Large intestine (tissue), 3 donors: Measurements from ENCODE around the gene CMTM8. TPM values are rescaled to one million over a fixed set of nuclear protein-coding genes. Genes with fewer than 3 reads are reported as not detected.

ENCODE experiments used
- DNase-seq, 2 donors: peaks; one replicate each; pipeline versions ENCODE4 v3.0.0 to v3.0.0-alpha.2; 2013
- H3K27ac ChIP-seq: one replicate; pipeline ENCODE4 v1.5.1; 2013; ENCODE audit warnings: low read length
- H3K27me3 ChIP-seq: 2 replicates; pipeline ENCODE4 v1.6.1; 2013; ENCODE audit warnings: low read length; ENCODE audit not compliant: control insufficient read depth, insufficient read depth
- H3K36me3 ChIP-seq: 2 replicates; pipeline ENCODE4 v1.6.1; 2013; ENCODE audit warnings: low read length; ENCODE audit not compliant: control insufficient read depth, insufficient read depth
- H3K4me1 ChIP-seq: one replicate; pipeline ENCODE4 v1.6.1; 2013; ENCODE audit warnings: low read length; ENCODE audit not compliant: control insufficient read depth, insufficient read depth
- H3K4me3 ChIP-seq: one replicate; pipeline ENCODE4 v1.5.1; 2013; ENCODE audit warnings: low read length
- H3K9me3 ChIP-seq: one replicate; pipeline ENCODE4 v1.6.1; 2013; ENCODE audit warnings: mild to moderate bottlenecking, low read depth, low read length, moderate library complexity; ENCODE audit not compliant: control insufficient read depth
- WGBS: methylation state at CpG from one replicate; pipeline ENCODE4 v1.1.5; 2013; ENCODE audit warnings: low lambda C conversion rate; ENCODE audit not compliant: insufficient coverage; 5-methylcytosine and 5-hydroxymethylcytosine counted together
- polyA plus RNA-seq: library from polyadenylated mRNA; unstranded; fragments of 120-200 nt; gene quantifications from one replicate; pipeline ENCODE4 v1.2.1, GENCODE V29; 2013

Gene CMTM8
- polyA plus RNA-seq, 1 donor: 20.1 TPM

DNA sequence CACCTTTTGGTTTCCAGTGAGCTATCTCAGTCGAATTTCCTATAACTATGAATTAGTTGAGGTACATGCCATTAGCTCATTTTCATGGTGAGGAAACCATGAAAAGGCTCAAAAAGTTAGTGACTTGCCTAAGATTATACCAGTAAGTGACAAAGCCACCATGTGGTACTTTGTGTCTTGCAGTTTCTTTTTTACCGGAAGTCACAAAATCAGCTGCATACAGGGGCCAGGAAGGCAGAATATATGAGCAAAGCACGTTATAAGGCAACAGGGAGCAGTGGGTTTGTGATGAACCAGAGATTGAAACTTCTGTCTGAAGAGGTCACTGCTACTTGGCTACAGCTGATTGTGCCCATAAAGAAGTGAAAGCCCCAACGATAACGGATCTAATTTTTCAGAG, 50.3 kb downstream of the CMTM8 start:
- H3K27me3 ChIP-seq: no peaks in the 10 kb centered on the region
- DNase-seq: no peak
- H3K4me1 ChIP-seq: peaks cover 45% of the 10 kb centered on the region
- no peaks in the 10 kb centered on the region for H3K9me3 ChIP-seq
- H3K27ac ChIP-seq: no peak overlapping the region
- H3K4me3 ChIP-seq: no peak overlapping the region
- H3K36me3 ChIP-seq: no peaks in the 10 kb centered on the region
- WGBS: 72% methylated on average over 2 of the region's 5 CpGs

DNA sequence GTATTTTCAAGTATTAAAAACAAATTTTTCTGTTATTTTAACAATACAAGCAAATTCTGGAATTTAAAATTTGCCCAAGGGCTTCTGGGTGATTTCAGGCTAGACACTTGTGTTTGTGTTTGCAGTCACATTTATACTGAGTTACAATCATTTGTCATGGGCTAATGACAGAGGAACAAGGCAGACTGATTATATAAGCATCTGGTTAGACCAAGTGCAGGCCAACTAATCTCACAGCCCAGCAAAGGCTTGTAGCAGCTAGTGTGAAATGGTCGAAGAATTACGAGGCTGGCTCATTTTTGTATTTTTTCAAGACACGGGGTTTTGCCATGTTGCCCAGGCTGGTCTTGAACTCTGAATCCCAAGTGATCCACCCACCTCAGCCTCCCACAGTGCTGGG, 52.1 kb downstream of the CMTM8 start:
- Histone ChIP-seq H3K36me3 (no peaks in the 10 kb centered on the region), H3K4me3 (no peak overlapping the region), H3K9me3 (no peaks in the 10 kb centered on the region), H3K27ac (no peak overlapping the region), H3K4me1 (peaks cover 46% of the 10 kb centered on the region), H3K27me3 (no peaks in the 10 kb centered on the region)
- WGBS: no CpG with 5 or more reads among the region's 3 CpGs
- DNase-seq: no peak

DNA sequence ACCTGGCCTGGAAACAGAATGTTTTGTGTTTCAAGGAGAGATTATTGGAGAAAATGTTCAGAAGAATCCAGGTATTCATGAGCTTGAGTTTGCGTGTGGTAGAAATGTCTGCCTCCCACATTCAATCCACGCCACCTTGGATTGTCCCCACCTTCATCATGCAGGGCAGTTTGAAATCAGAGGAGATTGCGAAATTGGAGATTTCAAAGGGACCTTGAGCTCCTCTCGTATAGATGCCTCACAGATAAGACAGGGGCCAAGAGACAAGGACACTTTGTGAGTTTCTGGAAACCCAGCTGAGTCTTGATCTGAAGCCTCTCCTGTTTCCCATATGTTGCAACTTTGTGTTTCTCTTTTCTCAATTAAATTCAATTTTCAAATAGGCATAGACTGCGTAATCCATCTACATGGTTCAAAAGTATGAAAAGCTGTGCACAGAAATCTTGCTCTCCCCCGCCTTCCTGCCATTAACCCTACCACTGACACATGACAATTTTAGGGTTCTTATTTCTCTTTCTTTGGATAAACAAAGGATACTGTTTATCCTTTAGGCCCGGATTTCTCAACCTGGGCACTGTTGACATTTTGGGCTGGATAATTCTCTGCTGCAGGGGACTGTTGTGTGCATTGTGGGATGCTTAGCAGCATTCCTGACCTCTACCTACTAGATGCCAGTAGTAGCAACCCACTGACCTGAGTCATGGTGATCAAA, 53.8 kb downstream of the CMTM8 start:
- Histone ChIP-seq H3K4me3 (no peak overlapping the region), H3K9me3 (no peaks in the 10 kb centered on the region), H3K4me1 (peaks cover 45% of the 10 kb centered on the region), H3K36me3 (no peaks in the 10 kb centered on the region), H3K27ac (peak overlapping the region; percentile 82), H3K27me3 (no peaks in the 10 kb centered on the region)
- WGBS: 77% methylated on average over 2 of the region's 7 CpGs
- DNase-seq: peak; percentile 57 to 69

DNA sequence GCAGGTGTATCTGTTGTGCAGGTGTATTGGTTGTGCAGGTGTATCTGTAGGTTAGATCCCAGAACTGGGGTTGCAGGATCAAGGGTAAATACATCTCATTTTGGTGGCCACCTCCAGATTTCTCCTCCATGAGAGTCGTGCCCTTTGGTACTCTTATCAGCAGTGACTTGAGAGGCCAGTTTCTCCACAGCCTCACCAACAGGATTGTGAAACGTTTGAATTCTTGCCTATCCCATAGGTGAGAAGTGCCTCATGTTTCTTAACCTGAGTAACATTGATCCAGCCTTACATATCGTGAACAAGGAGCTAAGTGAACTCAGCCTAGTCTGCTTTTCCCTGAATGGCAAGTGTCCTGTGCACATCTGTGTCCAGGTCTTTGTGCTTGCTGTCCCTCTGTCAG, 55.4 kb downstream of the CMTM8 start:
- Histone ChIP-seq H3K9me3 (no peaks in the 10 kb centered on the region), H3K27ac (peak overlapping the region; percentile 82)
- WGBS: no CpG with 5 or more reads among the region's 3 CpGs

DNA sequence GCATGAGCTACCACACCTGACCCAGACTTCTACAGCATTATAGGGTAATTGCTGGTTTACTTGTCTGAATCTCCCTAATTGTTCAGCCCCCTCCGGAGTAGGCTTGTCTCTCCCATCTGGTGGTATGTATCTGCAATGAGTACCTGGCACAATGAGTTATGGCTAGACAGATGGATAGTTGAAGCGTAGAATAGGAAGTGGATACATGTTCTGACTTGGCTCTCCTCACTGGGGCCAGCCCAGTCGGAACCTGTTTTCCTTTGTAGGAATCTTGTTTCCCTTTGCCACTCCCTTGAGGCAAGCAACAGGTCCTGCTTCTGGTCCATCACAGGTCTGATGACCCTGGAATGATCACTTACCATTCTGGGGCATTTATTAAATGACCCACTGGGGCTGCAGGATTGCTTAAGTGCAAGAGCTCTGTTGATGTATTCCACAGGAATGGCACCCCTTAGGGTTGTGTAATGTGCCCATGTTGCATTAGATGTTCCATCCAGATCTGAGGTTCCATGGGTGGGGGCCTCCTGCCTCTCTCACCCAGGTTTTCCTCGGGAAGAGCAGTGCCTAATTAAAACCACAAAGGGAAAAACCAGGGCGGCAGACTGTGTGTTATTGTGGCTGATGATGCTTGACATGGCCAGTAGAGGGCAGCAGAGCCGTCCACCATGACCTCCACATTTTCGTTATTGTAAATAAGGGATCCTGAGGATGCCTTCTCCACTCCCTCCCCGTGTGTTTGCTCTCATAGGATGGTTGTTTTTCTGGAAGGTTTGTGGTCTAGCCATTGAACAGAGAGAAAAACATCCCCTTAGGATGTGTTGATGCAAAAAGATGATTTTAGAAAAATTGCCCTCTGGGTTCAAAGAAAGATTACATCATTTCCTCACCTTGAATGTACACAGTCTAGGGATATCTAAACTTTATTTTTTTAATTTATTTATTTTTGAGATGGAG, 58.0 kb downstream of the CMTM8 start:
- H3K4me1 ChIP-seq: peaks cover 42% of the 10 kb centered on the region
- DNase-seq: peak in 1 of 2 donors; percentile 50
- no peak overlapping the region for H3K4me3 ChIP-seq
- no peaks in the 10 kb centered on the region for H3K36me3 ChIP-seq
- no peaks in the 10 kb centered on the region for H3K27me3 ChIP-seq
- no CpG with 5 or more reads among the region's 8 CpGs for WGBS
- no peak overlapping the region for H3K27ac ChIP-seq
- H3K9me3 ChIP-seq: no peaks in the 10 kb centered on the region

More for the DNA sequence above, 55.4 kb downstream of the CMTM8 start:
- no peak overlapping the region for H3K4me3 ChIP-seq
- no peaks in the 10 kb centered on the region for H3K36me3 ChIP-seq
- peak; percentile 72 to 83 for DNase-seq
- H3K27me3 ChIP-seq: no peaks in the 10 kb centered on the region
- H3K4me1 ChIP-seq: peaks cover 45% of the 10 kb centered on the region

DNA sequence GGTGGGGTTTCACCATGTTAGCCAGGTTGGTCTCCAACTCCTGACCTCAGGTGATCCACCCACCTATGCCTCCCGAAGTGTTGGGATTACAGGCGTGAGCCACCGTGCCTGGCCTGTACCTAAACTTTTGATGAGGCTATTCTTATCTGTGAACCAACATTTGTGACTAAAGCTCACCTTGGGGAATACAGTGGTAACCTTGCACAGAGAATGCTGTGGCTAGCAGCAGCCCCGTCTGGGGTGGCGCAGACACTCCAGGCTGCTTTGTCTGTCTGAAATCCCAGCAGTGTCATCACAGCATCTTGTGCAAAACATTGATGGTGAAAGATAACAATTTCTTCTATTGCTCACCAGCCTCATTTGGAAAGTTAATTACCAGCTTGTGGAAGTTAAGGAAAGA, 58.9 kb downstream of the CMTM8 start:
- H3K4me3 ChIP-seq: no peak overlapping the region
- H3K4me1 ChIP-seq: peaks cover 35% of the 10 kb centered on the region
- H3K9me3 ChIP-seq: no peaks in the 10 kb centered on the region
- WGBS: no CpG with 5 or more reads among the region's 5 CpGs
- H3K36me3 ChIP-seq: no peaks in the 10 kb centered on the region
- no peak for DNase-seq
- no peaks in the 10 kb centered on the region for H3K27me3 ChIP-seq
- no peak overlapping the region for H3K27ac ChIP-seq

DNA sequence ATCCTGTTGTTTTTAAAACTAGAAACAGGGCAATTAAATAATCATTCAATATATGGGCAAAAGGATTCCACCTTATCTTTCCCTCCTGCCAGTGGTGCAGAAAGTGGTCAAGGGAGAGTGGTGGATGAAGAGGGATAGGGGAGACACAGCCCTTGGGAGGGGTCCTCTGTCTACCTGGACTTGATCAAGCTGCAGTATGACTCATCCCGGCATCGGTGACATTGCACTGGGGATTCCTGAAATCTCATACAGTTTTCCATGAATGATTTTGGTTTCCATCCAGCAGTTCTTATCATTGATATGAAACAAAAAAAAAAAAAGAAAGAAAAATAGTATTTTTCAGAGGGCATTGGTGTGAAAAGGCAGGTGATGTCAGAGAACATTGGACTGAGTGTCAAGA, 62.9 kb downstream of the CMTM8 start:
- H3K4me1 ChIP-seq: peaks cover 3% of the 10 kb centered on the region
- no CpG with 5 or more reads among the region's 2 CpGs for WGBS
- no peaks in the 10 kb centered on the region for H3K27me3 ChIP-seq
- H3K27ac ChIP-seq: no peak overlapping the region
- H3K36me3 ChIP-seq: no peaks in the 10 kb centered on the region
- no peak overlapping the region for H3K4me3 ChIP-seq
- no peaks in the 10 kb centered on the region for H3K9me3 ChIP-seq
- no peak for DNase-seq

DNA sequence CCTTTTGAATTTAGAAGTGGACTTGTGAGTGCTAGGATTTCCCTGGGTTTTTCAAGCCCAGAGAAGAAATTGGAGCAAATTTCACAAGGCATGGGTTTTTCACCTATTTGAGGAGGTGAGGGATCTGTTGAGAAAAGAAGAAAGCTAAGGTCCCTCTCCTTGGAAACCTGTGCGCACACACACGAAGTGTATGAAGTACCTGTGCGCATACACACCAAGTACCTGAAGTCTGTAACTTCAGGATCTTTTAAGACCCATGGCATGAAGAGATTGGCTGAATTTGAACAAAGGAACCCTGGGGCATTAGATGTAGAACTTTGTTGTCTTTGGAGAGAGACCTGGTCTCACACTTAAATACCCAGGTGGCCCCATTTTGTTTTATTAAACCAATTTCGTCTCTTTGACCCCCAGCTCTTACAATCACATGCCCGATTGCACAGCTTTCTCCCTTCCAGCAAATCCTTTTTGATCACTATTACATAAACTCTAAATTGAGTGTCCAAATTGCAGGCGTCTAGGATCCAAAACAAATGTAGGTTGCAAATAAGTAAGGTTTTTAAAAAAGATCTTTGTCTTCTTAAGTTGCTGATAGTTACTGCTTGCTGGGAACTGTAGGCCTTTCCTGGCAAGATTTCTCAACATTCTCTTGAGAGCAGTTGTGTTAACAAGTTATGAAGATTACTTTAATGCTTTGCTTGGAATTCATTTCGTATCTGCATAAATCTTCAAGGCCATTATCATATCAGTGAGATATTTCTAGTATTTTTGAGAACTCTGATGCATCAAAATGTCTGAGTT, 64.3 kb downstream of the CMTM8 start:
- no peak overlapping the region for H3K27ac ChIP-seq
- H3K36me3 ChIP-seq: no peaks in the 10 kb centered on the region
- DNase-seq: peak in 1 of 2 donors; percentile 14
- no peaks in the 10 kb centered on the region for H3K9me3 ChIP-seq
- WGBS: 94% methylated on average over 3 of the region's 7 CpGs
- no peaks in the 10 kb centered on the region for H3K4me1 ChIP-seq
- H3K27me3 ChIP-seq: no peaks in the 10 kb centered on the region
- H3K4me3 ChIP-seq: no peak overlapping the region

DNA sequence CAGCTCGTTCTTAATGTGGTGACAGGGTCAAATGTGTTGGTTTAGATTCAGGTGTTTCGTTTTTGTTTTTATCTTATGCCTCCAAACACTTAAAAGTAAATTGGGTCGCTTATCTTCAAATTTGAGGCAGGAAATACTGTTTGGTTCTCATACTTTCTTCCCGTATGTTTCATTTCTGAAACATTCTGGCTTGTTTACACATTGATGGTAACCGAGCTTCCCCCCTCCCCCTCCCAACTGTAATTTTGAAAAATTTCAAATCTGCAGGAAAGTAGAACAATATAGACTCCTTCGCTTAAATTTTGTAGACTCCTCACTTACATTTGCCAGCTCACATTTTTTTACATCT, 64.9 kb downstream of the CMTM8 start:
- no peak for DNase-seq
- H3K36me3 ChIP-seq: no peaks in the 10 kb centered on the region
- no peaks in the 10 kb centered on the region for H3K27me3 ChIP-seq
- whole genome bisulfite sequencing: 91% methylated on average over 4 of the region's 6 CpGs
- H3K4me1 ChIP-seq: no peaks in the 10 kb centered on the region
- H3K4me3 ChIP-seq: no peak overlapping the region
- no peak overlapping the region for H3K27ac ChIP-seq
- H3K9me3 ChIP-seq: no peaks in the 10 kb centered on the region
